DOHH2 (cell line): ENCODE measurements around the gene CSMD2.

Experiments used
- EZH2phosphoT487 ChIP-seq: fragments of 200-600 bp; sonication (generic); IDR thresholded peaks from 2 replicates; pipeline ENCODE4 v1.6.1; 2017; ENCODE audit warnings: borderline replicate concordance, mild to moderate bottlenecking, antibody characterized with exemption, low read length, moderate library complexity, mixed read lengths
- TF ChIP-seq, protein P1 (sequence below): fragments of 200-600 bp; sonication (generic); IDR thresholded peaks from one replicate; pipeline ENCODE4 v1.5.1; 2014; ENCODE audit warnings: antibody characterized with exemption, mild to moderate bottlenecking, low read depth, low read length; ENCODE audit not compliant: poor library complexity, severe bottlenecking

DNA sequence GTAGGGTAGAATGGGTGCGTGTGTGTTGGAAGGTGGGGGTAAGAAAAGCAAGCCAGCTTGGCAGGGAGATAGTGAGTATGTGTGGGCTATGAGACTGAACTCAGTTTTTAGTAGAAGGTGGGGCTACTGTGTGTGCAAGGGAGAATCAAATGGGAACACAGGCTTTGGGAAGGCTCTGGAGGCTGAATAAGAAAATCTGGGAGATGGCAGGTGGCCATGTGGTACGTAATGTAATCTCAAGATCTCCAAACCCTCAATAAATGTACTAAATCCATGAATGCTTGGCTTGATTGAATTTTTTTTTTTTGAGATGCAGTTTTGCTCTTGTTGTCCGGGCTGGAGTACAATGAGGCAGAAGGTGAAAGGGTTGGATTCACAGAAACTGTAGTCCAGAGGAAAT is 696.1 kb downstream of the CSMD2 start:
- TF ChIP-seq, protein P1, sequence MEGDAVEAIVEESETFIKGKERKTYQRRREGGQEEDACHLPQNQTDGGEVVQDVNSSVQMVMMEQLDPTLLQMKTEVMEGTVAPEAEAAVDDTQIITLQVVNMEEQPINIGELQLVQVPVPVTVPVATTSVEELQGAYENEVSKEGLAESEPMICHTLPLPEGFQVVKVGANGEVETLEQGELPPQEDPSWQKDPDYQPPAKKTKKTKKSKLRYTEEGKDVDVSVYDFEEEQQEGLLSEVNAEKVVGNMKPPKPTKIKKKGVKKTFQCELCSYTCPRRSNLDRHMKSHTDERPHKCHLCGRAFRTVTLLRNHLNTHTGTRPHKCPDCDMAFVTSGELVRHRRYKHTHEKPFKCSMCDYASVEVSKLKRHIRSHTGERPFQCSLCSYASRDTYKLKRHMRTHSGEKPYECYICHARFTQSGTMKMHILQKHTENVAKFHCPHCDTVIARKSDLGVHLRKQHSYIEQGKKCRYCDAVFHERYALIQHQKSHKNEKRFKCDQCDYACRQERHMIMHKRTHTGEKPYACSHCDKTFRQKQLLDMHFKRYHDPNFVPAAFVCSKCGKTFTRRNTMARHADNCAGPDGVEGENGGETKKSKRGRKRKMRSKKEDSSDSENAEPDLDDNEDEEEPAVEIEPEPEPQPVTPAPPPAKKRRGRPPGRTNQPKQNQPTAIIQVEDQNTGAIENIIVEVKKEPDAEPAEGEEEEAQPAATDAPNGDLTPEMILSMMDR: no peak
- TF ChIP-seq EZH2phosphoT487: no peak
